Measurements from ENCODE around the gene COA3. TPM values are rescaled to one million over a fixed set of nuclear protein-coding genes. Genes with fewer than 3 reads are reported as not detected.
A peak's percentile ranks its signal among the peaks of the same experiment; 100 is the strongest.

The COA3 gene
- polyA plus RNA-seq, 1 of the 3 experiments (the other 2 are of a cell fraction), result 103 TPM

- peak; percentile 89 for DNase-seq
- Histone ChIP-seq H2AFZ (ENCODE audit: low read depth) (peak within 1 kb of the TSS; percentile 67; the same call in 1 of the 2 replicates), H3F3A (replicated peaks; ENCODE audit: insufficient read depth) (peaks cover 15% of the 10 kb centered on the region), H3K4me3 (ENCODE audit: low read depth in 2 of 2, low read length in 1 of 2) (peak within 1 kb of the TSS; percentile 61 to 84), H3K9ac (peak within 1 kb of the TSS; percentile 87), H3K27ac (ENCODE audit: low read depth in 2 of 2, low read length in 1 of 2) (peak within 1 kb of the TSS in 1 of 2 experiments; percentile 46; a peak in 3 of 4 replicates), H3K9me2 (no peaks in the 10 kb centered on the region), H3K27me3 (ENCODE audit: insufficient read depth) (no peaks in the 10 kb centered on the region), H3K4me1 (ENCODE audit: control insufficient read depth in 1 of 2, insufficient read depth in 2 of 2, low read depth in 1 of 2, low read length in 1 of 2) (peaks cover 14 to 17% of the 10 kb centered on the region in 2 experiments; a peak in 3 of 4 replicates), H3K9me3 (no peaks in the 10 kb centered on the region), H3K79me2 (ENCODE audit: insufficient read depth) (peaks cover 48% of the 10 kb centered on the region), H3K4me2 (peak within 1 kb of the TSS; percentile 98), H3K36me3 (replicated peaks in 1 of 2; ENCODE audit: control insufficient read depth in 1 of 2, insufficient read depth in 2 of 2, low read length in 1 of 2) (peaks cover 25 to 38% of the 10 kb centered on the region in 2 experiments), H4K20me1 (ENCODE audit: insufficient read depth) (no peaks in the 10 kb centered on the region)
- 30% methylated on average over 51 of the region's 65 CpGs for WGBS (ENCODE audit: low lambda C conversion rate)
- ChIA-PET POLR2A (interaction anchor here (0.5 to 1.4 kb wide), 2 partner anchors 18 to 251 kb away, joined by 3 to 4 read pairs; partner anchors contain the start of genes CNTD1 and COA3), CTCF (interaction anchor here (1.0 to 1.8 kb wide), 4 partner anchors 17 to 202 kb away, joined by 3 to 7 read pairs (median 4); no protein-coding TSS in a partner anchor)
- TF ChIP-seq POLR2AphosphoS5 (IDR thresholded peaks at IDR 0.05; ENCODE audit: low read depth, low read length), result peak; percentile 68
- TF ChIP-seq ZBTB33 (IDR thresholded peaks at IDR 0.05; ENCODE audit: borderline replicate concordance, low read depth), result no peak
- no peak for TF ChIP-seq FOXM1 (IDR thresholded peaks at IDR 0.05; ENCODE audit: low read depth)
- TF ChIP-seq FOXJ3 (CRISPR knock-in tag; IDR thresholded peaks at IDR 0.05), result no peak
Observed at GRCh38 chr17:42779936-42780850, 18.3 kb downstream of the COA3 start, which contains the start of gene WNK4. WNK4 (plus strand) TSS chr17:42780610; CDS start chr17:42780699, 89 bp downstream.

- DNase-seq, result no peak
- Histone ChIP-seq H3K9me3 (no peaks in the 10 kb centered on the region), H3K36me3 (replicated peaks in 1 of 2; ENCODE audit: control insufficient read depth in 1 of 2, insufficient read depth in 2 of 2, low read length in 1 of 2) (peaks cover 23 to 44% of the 10 kb centered on the region in 2 experiments), H2AFZ (ENCODE audit: low read depth) (no peak overlapping the region), H3K79me2 (ENCODE audit: insufficient read depth) (peaks cover 53% of the 10 kb centered on the region), H3K4me3 (ENCODE audit: low read depth in 2 of 2, low read length in 1 of 2) (no peak overlapping the region; a peak in 1 of 4 replicates), H3K4me2 (peak overlapping the region; percentile 98), H3K4me1 (ENCODE audit: control insufficient read depth in 1 of 2, insufficient read depth in 2 of 2, low read depth in 1 of 2, low read length in 1 of 2) (peaks cover 14 to 24% of the 10 kb centered on the region in 2 experiments; a peak in 3 of 4 replicates), H3K9me2 (no peaks in the 10 kb centered on the region), H3K27me3 (ENCODE audit: insufficient read depth) (no peaks in the 10 kb centered on the region), H3K9ac (no peak overlapping the region), H3F3A (replicated peaks; ENCODE audit: insufficient read depth) (peaks cover 22% of the 10 kb centered on the region), H4K20me1 (ENCODE audit: insufficient read depth) (no peaks in the 10 kb centered on the region), H3K27ac (ENCODE audit: low read depth in 2 of 2, low read length in 1 of 2) (no peak overlapping the region)
- 81% methylated on average over 3 of the region's 3 CpGs for WGBS (ENCODE audit: low lambda C conversion rate)
- TF ChIP-seq TEAD4 (IDR thresholded peaks at IDR 0.05; ENCODE audit: borderline replicate concordance, insufficient read depth) (no peak), RXRA (IDR thresholded peaks at IDR 0.05; ENCODE audit: borderline replicate concordance, low read depth) (no peak), ELF1 (IDR thresholded peaks at IDR 0.05) (no peak), SIN3A (IDR thresholded peaks at IDR 0.05; ENCODE audit: borderline replicate concordance, low read depth, low read length) (no peak)
- CTCF ChIA-PET, result interaction anchor here (1.0 to 3.7 kb wide), 2 partner anchors 16 kb away, joined by 4 to 18 read pairs; no protein-coding TSS in a partner anchor
- POLR2A ChIA-PET, result no interaction called here
Observed at GRCh38 chr17:42779304-42779935, 19.1 kb downstream of the COA3 start.

Measured in SK-N-SH (cell line).